Panc1 (cell line): Measurements from ENCODE around the gene CALB2.

ENCODE experiments used
- POLR2AphosphoS5 ChIP-seq: IDR thresholded peaks from 2 replicates; pipeline ENCODE4 v1.6.1; 2012; ENCODE audit warnings: mild to moderate bottlenecking, low read depth, low read length, moderate library complexity
- SIN3A ChIP-seq: IDR thresholded peaks from 2 replicates; pipeline ENCODE4 v1.6.1; 2012; ENCODE audit warnings: low read depth, mild to moderate bottlenecking, low read length, moderate library complexity, borderline replicate concordance; ENCODE audit not compliant: insufficient read depth
- TCF7L2 ChIP-seq: IDR thresholded peaks from 2 replicates; pipeline ENCODE4 v1.6.1; 2011; ENCODE audit warnings: mild to moderate bottlenecking, low read depth, low read length, inconsistent platforms
- TF ChIP-seq, protein P1 (sequence below): fragments of 450-650 bp; IDR thresholded peaks from 2 replicates; pipeline ENCODE4 v1.5.1; 2017; ENCODE audit warnings: mild to moderate bottlenecking
- TF ChIP-seq, protein P2 (sequence below), 2 experiments: IDR thresholded peaks; 2 replicates each; pipeline ENCODE4 v1.6.1; 2011 to 2012; ENCODE audit warnings: low read depth in 2 of 2, control low read depth in 1 of 2, low read length in 1 of 2, mild to moderate bottlenecking in 1 of 2, moderate library complexity in 1 of 2; ENCODE audit not compliant: insufficient read depth in 1 of 2

DNA sequence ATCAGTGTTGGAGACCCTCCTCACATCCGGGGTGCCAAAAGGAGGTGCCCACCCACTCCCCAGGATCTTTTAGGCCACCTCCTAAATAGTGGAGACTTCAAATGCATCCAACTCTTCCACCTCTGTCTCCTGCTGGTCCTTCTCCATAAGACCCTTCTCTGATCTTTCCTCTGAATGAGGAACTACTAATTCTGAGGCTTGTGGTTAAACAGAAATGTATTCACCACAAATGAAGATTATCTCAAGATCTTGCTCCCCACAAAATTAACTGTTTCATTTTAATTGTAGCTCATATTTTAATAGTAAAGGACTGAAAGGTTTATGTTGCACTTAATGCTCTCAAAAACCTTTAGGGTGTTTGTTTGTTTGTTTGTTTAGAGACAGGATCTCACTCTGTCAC, 49.2 kb downstream of the CALB2 start:
- TF ChIP-seq, protein P1, sequence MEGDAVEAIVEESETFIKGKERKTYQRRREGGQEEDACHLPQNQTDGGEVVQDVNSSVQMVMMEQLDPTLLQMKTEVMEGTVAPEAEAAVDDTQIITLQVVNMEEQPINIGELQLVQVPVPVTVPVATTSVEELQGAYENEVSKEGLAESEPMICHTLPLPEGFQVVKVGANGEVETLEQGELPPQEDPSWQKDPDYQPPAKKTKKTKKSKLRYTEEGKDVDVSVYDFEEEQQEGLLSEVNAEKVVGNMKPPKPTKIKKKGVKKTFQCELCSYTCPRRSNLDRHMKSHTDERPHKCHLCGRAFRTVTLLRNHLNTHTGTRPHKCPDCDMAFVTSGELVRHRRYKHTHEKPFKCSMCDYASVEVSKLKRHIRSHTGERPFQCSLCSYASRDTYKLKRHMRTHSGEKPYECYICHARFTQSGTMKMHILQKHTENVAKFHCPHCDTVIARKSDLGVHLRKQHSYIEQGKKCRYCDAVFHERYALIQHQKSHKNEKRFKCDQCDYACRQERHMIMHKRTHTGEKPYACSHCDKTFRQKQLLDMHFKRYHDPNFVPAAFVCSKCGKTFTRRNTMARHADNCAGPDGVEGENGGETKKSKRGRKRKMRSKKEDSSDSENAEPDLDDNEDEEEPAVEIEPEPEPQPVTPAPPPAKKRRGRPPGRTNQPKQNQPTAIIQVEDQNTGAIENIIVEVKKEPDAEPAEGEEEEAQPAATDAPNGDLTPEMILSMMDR: no peak
- TF ChIP-seq, protein P2, sequence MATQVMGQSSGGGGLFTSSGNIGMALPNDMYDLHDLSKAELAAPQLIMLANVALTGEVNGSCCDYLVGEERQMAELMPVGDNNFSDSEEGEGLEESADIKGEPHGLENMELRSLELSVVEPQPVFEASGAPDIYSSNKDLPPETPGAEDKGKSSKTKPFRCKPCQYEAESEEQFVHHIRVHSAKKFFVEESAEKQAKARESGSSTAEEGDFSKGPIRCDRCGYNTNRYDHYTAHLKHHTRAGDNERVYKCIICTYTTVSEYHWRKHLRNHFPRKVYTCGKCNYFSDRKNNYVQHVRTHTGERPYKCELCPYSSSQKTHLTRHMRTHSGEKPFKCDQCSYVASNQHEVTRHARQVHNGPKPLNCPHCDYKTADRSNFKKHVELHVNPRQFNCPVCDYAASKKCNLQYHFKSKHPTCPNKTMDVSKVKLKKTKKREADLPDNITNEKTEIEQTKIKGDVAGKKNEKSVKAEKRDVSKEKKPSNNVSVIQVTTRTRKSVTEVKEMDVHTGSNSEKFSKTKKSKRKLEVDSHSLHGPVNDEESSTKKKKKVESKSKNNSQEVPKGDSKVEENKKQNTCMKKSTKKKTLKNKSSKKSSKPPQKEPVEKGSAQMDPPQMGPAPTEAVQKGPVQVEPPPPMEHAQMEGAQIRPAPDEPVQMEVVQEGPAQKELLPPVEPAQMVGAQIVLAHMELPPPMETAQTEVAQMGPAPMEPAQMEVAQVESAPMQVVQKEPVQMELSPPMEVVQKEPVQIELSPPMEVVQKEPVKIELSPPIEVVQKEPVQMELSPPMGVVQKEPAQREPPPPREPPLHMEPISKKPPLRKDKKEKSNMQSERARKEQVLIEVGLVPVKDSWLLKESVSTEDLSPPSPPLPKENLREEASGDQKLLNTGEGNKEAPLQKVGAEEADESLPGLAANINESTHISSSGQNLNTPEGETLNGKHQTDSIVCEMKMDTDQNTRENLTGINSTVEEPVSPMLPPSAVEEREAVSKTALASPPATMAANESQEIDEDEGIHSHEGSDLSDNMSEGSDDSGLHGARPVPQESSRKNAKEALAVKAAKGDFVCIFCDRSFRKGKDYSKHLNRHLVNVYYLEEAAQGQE (IDR thresholded peaks at IDR 0.05; ENCODE audit: insufficient read depth in 1 of 2, low read depth in 2 of 2, low read length in 1 of 2): no peak
- TF ChIP-seq SIN3A (no peak), POLR2AphosphoS5 (no peak), TCF7L2 (no peak)
